HFFc6 (cell line): ENCODE data around the gene DDX53. TPM values are rescaled to one million over a fixed set of nuclear protein-coding genes. Genes with fewer than 3 reads are reported as not detected.

ENCODE experiments used
- DNase-seq: peaks from one replicate; pipeline ENCODE4 v3.0.0-alpha.2; 2018
- H3K27ac Mint-ChIP-seq: 2 replicates; pipeline ENCODE4 v1.8.0; 2020; ENCODE audit warnings: mild to moderate bottlenecking, mixed read lengths
- H3K27me3 Mint-ChIP-seq: 2 replicates; pipeline ENCODE4 v1.8.0; 2021; ENCODE audit warnings: mild to moderate bottlenecking, moderate library complexity, mixed read lengths; ENCODE audit not compliant: insufficient read depth
- H3K36me3 Mint-ChIP-seq: 2 replicates; pipeline ENCODE4 v1.8.0; 2021; ENCODE audit warnings: low read depth, mixed read lengths
- H3K4me1 Mint-ChIP-seq: 2 replicates; pipeline ENCODE4 v1.8.0; 2020; ENCODE audit warnings: low read depth, mixed read lengths
- H3K4me3 Mint-ChIP-seq: 2 replicates; pipeline ENCODE4 v1.8.0; 2020; ENCODE audit warnings: mild to moderate bottlenecking, moderate library complexity, mixed read lengths
- H3K9me3 Mint-ChIP-seq: 2 replicates; pipeline ENCODE4 v1.8.0; 2020; ENCODE audit warnings: mild to moderate bottlenecking, mixed read lengths
- total RNA-seq, 6 experiments: library from RNA; stranded (reverse); fragmentation: NEBNext Ultra II Directional; extraction: Animal tissue kit (Norgen Biotek cat#: 25700); gene quantifications; 2 replicates in 1 of 6; 3 replicates in 5 of 6; pipeline ENCODE4 v1.2.3, GENCODE V29; 2021
- TF ChIP-seq, protein P1 (sequence below): fragments of 200-600 bp; sonication (generic); IDR thresholded peaks from 2 replicates; pipeline ENCODE4 v1.5.0; 2021; ENCODE audit warnings: antibody characterized with exemption, mild to moderate bottlenecking

DDX53 gene
- total RNA-seq, 6 experiments from 2014 or later, result not detected

DNA sequence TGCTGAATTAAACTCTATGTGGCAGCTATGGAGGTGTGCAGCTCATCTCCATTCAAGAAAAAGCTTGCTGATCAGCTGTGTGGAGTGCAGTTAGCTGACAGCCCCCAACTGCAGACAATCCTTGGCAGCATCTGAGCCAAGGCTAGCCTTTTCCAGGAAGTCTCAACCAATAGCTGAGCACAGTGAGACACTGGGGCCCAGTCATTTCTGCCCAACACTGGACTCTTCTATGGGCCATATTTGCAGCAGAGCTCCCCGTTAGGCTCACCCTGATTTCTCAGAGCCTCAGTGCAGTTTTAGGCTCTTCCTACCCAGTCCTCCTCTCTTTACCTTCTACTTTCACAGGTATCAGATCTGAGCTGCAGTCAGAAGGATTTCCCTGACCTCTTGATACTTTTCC is 12.9 kb downstream of the DDX53 start:
- peaks cover 11% of the 10 kb centered on the region for H3K4me1 Mint-ChIP-seq
- no peaks in the 10 kb centered on the region for H3K9me3 Mint-ChIP-seq
- no peaks in the 10 kb centered on the region for H3K36me3 Mint-ChIP-seq
- TF ChIP-seq, protein P1, sequence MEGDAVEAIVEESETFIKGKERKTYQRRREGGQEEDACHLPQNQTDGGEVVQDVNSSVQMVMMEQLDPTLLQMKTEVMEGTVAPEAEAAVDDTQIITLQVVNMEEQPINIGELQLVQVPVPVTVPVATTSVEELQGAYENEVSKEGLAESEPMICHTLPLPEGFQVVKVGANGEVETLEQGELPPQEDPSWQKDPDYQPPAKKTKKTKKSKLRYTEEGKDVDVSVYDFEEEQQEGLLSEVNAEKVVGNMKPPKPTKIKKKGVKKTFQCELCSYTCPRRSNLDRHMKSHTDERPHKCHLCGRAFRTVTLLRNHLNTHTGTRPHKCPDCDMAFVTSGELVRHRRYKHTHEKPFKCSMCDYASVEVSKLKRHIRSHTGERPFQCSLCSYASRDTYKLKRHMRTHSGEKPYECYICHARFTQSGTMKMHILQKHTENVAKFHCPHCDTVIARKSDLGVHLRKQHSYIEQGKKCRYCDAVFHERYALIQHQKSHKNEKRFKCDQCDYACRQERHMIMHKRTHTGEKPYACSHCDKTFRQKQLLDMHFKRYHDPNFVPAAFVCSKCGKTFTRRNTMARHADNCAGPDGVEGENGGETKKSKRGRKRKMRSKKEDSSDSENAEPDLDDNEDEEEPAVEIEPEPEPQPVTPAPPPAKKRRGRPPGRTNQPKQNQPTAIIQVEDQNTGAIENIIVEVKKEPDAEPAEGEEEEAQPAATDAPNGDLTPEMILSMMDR, result no peak
- no peak overlapping the region for H3K27ac Mint-ChIP-seq
- DNase-seq, result no peak
- H3K27me3 Mint-ChIP-seq, result no peaks in the 10 kb centered on the region; the same call in 1 of the 2 replicates
- no peak overlapping the region for H3K4me3 Mint-ChIP-seq

DNA sequence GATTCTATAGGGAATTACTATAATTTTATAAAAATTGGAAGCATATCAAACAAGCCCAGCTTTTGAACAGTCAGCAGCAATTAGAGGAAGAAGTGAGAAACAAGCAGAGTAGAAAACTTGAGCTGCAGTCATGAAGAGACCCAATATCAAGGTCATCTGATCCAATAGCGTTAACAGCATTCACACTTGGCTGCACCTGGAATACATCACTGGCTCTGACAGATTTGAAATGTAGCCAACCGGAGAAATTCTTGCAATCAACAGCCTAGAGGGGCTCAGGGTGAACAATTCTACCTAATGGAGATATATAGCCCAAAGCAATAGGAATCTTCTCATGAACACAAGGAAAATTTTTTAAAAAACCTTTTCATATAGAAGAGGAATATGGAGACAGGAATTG is 13.6 kb downstream of the DDX53 start:
- no peak for DNase-seq
- TF ChIP-seq, protein P1, result no peak
- Mint-ChIP-seq H3K27me3 (no peaks in the 10 kb centered on the region; the same call in 1 of the 2 replicates), H3K4me1 (peaks cover 7% of the 10 kb centered on the region), H3K36me3 (no peaks in the 10 kb centered on the region), H3K9me3 (no peaks in the 10 kb centered on the region), H3K4me3 (no peak overlapping the region), H3K27ac (no peak overlapping the region)

DNA sequence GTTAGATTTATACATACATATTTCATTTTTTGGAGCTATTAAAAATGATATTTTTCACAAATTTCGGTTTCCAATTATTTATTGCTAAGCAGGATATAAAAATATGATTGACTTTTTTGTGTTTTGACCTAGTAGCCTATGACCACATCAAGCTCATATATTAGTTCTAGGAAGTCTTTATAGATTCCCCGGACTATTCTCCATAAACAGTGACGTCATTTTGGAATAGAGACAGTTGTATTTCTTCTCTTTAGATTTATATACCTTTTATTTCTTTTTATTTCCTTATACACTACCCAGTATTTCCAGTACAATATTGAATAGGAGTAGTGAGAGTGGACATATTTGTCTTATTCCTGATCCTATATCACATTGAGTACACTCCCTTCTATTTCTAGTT is 31.8 kb downstream of the DDX53 start:
- H3K9me3 Mint-ChIP-seq, result no peaks in the 10 kb centered on the region
- no peak overlapping the region for H3K27ac Mint-ChIP-seq
- H3K36me3 Mint-ChIP-seq, result no peaks in the 10 kb centered on the region
- TF ChIP-seq, protein P1, result no peak
- H3K27me3 Mint-ChIP-seq, result no peaks in the 10 kb centered on the region; the same call in 1 of the 2 replicates
- no peak overlapping the region for H3K4me3 Mint-ChIP-seq
- DNase-seq, result no peak
- no peaks in the 10 kb centered on the region for H3K4me1 Mint-ChIP-seq

DNA sequence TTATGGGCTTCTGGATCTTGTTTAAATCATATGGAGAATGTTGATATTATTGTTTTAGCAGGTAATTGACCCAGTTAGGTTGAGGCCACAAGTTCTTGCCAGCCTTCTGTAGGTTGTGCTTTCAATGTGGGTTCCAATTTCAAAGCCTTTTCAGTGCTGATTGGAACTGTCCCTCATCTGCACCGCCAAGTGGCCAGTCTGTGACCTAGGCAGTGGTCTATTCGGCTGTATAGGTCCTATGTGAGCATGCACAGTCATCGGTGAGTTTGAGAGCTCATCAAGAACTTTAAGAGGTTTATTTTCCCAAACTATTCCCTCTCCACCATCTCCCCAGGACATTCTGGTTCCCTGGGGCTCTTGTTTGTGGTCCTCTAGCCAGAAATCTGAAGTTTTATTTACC is 35.7 kb downstream of the DDX53 start:
- no peaks in the 10 kb centered on the region; the same call in 1 of the 2 replicates for H3K27me3 Mint-ChIP-seq
- H3K4me3 Mint-ChIP-seq, result no peak overlapping the region
- H3K27ac Mint-ChIP-seq, result no peak overlapping the region
- H3K36me3 Mint-ChIP-seq, result no peaks in the 10 kb centered on the region
- no peaks in the 10 kb centered on the region for H3K4me1 Mint-ChIP-seq
- TF ChIP-seq, protein P1, result no peak
- no peaks in the 10 kb centered on the region for H3K9me3 Mint-ChIP-seq
- no peak for DNase-seq

DNA sequence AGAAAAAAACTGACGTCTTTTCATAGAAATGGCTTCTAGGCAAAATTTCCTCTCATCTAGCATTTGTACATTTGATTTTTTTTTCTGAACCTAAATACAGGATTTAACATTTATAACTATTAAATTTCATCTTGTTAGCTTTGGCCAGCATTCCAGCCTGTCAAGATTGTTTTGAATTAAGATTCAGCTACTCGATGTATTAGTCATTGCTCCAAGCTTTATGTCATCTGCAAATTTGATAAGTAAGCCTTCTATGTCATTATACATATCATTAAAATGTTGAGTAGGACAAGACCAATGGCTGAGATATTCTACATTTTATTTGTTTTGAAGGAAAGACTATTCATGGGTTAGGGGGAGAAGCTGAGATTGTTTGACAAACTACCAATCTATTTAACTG is 46.7 kb downstream of the DDX53 start:
- peaks cover 4% of the 10 kb centered on the region; the same call in 1 of the 2 replicates for H3K27me3 Mint-ChIP-seq
- no peaks in the 10 kb centered on the region for H3K9me3 Mint-ChIP-seq
- H3K36me3 Mint-ChIP-seq, result no peaks in the 10 kb centered on the region
- TF ChIP-seq, protein P1, result no peak
- no peak overlapping the region for H3K4me3 Mint-ChIP-seq
- no peak overlapping the region for H3K27ac Mint-ChIP-seq
- no peak for DNase-seq
- H3K4me1 Mint-ChIP-seq, result no peaks in the 10 kb centered on the region
